A673 (cell line): ENCODE measurements around the gene FAM43A.

Experiments
- CTCF ChIP-seq: fragments of 300-800, 200-600 bp; sonication (generic); conservative IDR thresholded peaks from 2 replicates; pipeline ENCODE4 v1.5.1; 2017; ENCODE audit warnings: low read depth, mild to moderate bottlenecking, antibody characterized with exemption, low read length, moderate library complexity, mixed read lengths
- EZH2 ChIP-seq: fragments of 200-600 bp; sonication (generic); IDR thresholded peaks from 2 replicates; pipeline ENCODE4 v1.6.1; 2017; ENCODE audit warnings: borderline replicate concordance, low read depth, mild to moderate bottlenecking, mixed read lengths, antibody characterized with exemption, low read length; ENCODE audit not compliant: poor library complexity, severe bottlenecking

GRCh38 chr3:194730365-194730764, 44.7 kb downstream of the FAM43A start:
- TF ChIP-seq CTCF (no peak), EZH2 (no peak)
